Cardiac fibroblast (primary cell): ENCODE data around the gene HBZ.

ENCODE experiments used
- DNase-seq, 2 donors: peaks; one replicate each; pipeline versions ENCODE4 v3.0.0 to v3.0.0-alpha.2; 2010; ENCODE audit warnings: low read depth in 2 of 2
- H3K4me3 ChIP-seq, 2 donors: replicated peaks in 1 of 2; 1 replicate in 1 of 2; 2 replicates in 1 of 2; pipeline ENCODE4 v1.5.1; 2011; ENCODE audit warnings: low read depth in 2 of 2, low read length in 2 of 2, mild to moderate bottlenecking in 2 of 2, moderate library complexity in 1 of 2
- TF ChIP-seq, protein P1 (sequence below): IDR thresholded peaks from one replicate; pipeline ENCODE4 v1.5.1; 2011; ENCODE audit warnings: low read depth, mild to moderate bottlenecking, low read length, inconsistent platforms

The HBZ gene

DNA sequence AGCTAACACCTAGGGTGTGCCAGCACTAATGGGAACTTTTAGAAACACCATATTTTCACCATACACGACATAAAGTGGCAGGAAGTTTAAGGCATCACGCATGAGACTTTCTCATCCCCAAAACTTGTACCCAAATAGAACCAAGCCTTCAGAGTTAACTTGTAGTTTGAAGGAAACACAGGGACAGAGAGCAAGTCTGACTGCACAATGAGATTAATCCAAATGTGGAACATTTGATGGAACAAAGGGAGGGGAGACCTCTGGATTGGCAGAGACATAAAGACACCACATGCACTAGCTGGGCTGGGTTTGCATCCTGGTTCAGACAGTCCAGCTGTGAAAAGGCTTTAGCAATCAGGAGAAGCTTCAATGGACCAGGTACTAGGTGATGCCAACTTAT, 38.1 kb upstream of the HBZ start:
- no peak for DNase-seq
- TF ChIP-seq, protein P1, sequence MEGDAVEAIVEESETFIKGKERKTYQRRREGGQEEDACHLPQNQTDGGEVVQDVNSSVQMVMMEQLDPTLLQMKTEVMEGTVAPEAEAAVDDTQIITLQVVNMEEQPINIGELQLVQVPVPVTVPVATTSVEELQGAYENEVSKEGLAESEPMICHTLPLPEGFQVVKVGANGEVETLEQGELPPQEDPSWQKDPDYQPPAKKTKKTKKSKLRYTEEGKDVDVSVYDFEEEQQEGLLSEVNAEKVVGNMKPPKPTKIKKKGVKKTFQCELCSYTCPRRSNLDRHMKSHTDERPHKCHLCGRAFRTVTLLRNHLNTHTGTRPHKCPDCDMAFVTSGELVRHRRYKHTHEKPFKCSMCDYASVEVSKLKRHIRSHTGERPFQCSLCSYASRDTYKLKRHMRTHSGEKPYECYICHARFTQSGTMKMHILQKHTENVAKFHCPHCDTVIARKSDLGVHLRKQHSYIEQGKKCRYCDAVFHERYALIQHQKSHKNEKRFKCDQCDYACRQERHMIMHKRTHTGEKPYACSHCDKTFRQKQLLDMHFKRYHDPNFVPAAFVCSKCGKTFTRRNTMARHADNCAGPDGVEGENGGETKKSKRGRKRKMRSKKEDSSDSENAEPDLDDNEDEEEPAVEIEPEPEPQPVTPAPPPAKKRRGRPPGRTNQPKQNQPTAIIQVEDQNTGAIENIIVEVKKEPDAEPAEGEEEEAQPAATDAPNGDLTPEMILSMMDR, result no peak

DNA sequence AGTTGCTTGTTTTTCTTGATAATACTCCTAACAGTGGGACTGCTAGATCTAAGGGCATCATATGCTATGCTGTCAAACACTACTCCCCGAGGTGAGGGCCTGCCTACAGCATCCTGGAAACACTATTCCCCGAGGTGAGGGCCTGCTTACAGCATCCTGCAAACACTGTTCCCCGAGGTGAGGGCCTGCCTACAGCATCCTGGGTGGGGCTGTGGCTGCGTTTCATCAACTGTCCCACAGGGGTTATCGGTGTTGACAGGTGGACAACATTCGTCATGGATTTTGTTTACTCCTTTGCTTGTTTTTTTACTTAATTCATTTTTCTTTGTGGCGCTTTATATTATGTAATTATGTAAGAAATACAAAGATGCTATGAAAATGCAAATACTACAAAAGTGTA, 36.4 kb upstream of the HBZ start:
- TF ChIP-seq, protein P1, result no peak
- H3K4me3 ChIP-seq, result no peak overlapping the region
- DNase-seq, result no peak

More for the DNA sequence above, 38.1 kb upstream of the HBZ start:
- H3K4me3 ChIP-seq, result no peak overlapping the region

DNA sequence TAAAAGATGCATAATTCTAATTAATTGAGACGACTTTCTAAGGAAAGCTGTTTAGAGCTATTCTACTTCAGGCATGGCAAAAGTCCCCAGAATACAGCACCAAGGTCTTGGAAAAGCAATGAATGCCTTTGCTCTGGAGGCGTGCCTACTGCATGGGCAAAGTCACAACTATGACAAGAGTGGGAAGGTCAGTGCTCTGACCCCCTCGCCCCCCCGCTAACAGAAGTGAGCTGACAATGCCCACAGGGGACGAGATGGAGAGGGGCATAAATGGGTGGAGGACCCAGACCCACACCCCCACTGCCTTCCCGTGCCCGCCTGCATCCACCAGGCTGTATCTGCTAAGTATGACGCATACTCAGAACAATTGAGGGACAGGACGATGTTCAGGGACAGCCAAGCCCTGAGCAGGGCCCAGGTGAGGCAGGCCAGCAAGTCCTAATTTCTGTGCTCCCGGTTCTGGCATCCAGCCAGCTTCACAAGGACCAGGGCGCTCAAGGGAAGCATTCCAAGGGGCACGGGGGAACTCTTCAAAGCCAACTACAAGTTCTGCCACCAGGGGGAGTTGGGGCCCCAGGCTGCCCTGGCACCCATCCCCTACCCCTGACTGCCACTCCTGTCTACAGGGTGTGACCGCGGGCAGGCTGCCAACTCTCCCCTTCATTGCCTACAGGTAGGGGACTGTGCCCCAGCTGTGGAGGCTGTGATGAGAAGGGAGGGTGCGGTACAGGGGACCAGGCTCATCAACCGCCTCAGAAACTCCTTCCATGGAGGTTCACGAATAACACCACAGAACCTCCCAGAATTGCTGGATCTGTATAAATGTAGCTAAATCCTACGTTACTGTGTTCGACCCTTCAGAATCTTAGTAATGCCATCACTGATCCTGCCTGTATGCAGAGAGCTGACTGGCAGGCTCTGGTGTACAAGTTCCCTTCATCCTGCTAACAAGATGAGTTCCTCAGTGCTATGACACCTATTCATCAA, 34.8 kb upstream of the HBZ start:
- peak; percentile 50 to 54 for DNase-seq
- TF ChIP-seq, protein P1, result peak; percentile 78
- no peak overlapping the region for H3K4me3 ChIP-seq

DNA sequence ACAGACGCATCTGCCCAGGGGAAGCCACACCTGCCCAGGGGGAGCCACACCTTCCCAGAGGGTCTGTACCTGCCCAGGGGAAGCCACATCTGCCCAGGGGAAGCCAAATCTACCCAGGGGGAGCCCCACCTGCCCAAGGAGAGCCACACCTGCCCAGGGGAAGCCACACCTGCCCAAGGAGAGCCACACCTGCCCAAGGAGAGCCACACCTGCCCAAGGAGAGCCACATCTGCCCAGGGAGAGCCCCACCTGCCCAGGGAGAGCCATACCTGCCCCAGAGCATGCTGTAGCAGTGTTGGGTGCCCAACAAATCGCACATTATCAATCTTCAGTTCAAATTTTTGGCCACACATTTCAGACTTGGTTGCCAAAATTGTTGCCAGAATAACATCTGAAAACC, 33.6 kb upstream of the HBZ start:
- H3K4me3 ChIP-seq, result no peak overlapping the region
- no peak for DNase-seq
- TF ChIP-seq, protein P1, result no peak

DNA sequence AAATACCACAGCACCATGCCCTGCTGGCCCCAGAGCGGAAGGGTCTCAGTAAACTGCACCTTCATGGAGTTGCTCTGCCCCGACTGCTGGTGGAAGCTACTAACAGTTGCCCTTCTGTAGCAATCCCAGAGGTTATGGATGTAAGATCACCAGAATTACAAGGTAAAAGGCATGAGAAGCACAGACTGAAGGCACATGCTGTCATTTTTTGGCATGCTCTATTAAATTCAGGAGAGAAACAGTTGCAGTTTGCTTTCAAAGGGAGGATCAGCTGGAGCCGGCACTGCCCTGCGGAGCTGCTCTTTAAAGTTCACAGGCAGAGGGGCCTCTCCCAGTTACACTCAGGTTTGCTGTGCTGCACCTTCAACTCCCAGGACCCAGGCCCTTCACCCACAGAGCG, 33.1 kb upstream of the HBZ start:
- TF ChIP-seq, protein P1, result no peak
- DNase-seq, result no peak
- H3K4me3 ChIP-seq, result no peak overlapping the region

DNA sequence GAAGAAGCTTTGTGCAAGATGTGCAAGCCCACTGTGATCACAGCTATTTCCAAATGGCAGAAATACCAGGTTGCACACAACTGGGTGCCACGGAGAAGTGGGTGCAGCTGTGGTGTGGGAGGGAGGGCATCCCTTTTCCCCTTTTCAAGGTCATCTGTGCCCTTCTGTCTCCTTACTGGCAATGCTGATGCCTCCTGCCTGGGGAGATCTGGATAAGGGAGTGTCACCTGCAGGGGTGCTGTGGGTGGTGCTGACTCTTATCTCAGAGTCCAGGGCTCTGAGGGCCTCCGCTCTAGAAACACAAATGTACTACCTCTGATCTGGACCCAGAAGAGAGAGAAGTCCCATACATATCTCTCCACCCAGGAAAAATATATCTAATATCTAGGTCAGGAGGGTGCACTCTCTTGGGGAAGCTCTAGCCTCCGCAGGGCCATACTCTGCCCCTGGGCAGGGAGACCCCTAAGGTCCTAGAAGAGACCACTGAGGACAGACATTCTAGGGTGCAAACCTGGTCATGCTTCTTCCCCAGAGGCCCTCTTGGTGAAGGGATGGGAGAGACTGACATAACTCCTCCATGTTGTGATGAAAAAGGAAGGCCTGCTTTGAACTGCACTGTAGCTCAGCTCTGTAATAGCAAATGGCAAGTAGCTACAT, 32.5 kb upstream of the HBZ start:
- DNase-seq, result no peak
- no peak overlapping the region for H3K4me3 ChIP-seq
- TF ChIP-seq, protein P1, result no peak
